ENCODE data around the gene MRPL17.
"Not testable (repeated sequence)": the region's sequence is repeated elsewhere in the genome, so short reads cannot be mapped to it uniquely, and the experiment has no call there.

MRPL17 gene

GRCh38 chr11:6694229-6694535 is 11.0 kb upstream of the MRPL17 start:
- Histone ChIP-seq H3K9ac (ENCODE audit: insufficient read length, low read depth) (no peak overlapping the region), H3K4me3 (ENCODE audit: insufficient read length, low read depth) (no peak overlapping the region), H3K27me3 (ENCODE audit: insufficient read depth, insufficient read length) (no peaks in the 10 kb centered on the region), H3K36me3 (ENCODE audit: insufficient read depth, insufficient read length, low read length) (no peaks in the 10 kb centered on the region), H3K4me1 (ENCODE audit: insufficient read depth, insufficient read length) (no peaks in the 10 kb centered on the region), H3K9me3 (ENCODE audit: insufficient read depth, low read length) (peaks cover 6% of the 10 kb centered on the region; the same call in 1 of the 2 replicates)
- no peak for DNase-seq (ENCODE audit: low read depth, low spot score)
- TF ChIP-seq ZNF274 (IDR thresholded peaks at IDR 0.05; ENCODE audit: low read depth, low read length): no peak
- TF ChIP-seq SUZ12 (IDR thresholded peaks at IDR 0.05; ENCODE audit: extremely low read depth, insufficient read depth, insufficient read length): no peak
- TF ChIP-seq YY1 (IDR thresholded peaks at IDR 0.05; ENCODE audit: insufficient read depth, insufficient read length): no peak

- Histone ChIP-seq H3K9ac (ENCODE audit: insufficient read length, low read depth) (no peak overlapping the region), H3K9me3 (ENCODE audit: insufficient read depth, low read length) (peaks cover 9% of the 10 kb centered on the region; the same call in 1 of the 2 replicates), H3K27me3 (ENCODE audit: insufficient read depth, insufficient read length) (no peaks in the 10 kb centered on the region), H3K4me1 (ENCODE audit: insufficient read depth, insufficient read length) (no peaks in the 10 kb centered on the region), H3K36me3 (ENCODE audit: insufficient read depth, insufficient read length, low read length) (no peaks in the 10 kb centered on the region), H3K4me3 (ENCODE audit: insufficient read length, low read depth) (no peak overlapping the region)
- TF ChIP-seq SUZ12 (IDR thresholded peaks at IDR 0.05; ENCODE audit: extremely low read depth, insufficient read depth, insufficient read length) (no peak), ZNF274 (IDR thresholded peaks at IDR 0.05; ENCODE audit: low read depth, low read length) (no peak), YY1 (IDR thresholded peaks at IDR 0.05; ENCODE audit: insufficient read depth, insufficient read length) (no peak)
- no peak for DNase-seq (ENCODE audit: low read depth, low spot score)
Observed at GRCh38 chr11:6693342-6694228, 10.4 kb upstream of the MRPL17 start.

- H3K9me3 ChIP-seq (ENCODE audit: insufficient read depth, low read length): peaks cover 14% of the 10 kb centered on the region; the same call in 1 of the 2 replicates
- no peak for DNase-seq (ENCODE audit: low read depth, low spot score)
- TF ChIP-seq ZNF274 (IDR thresholded peaks at IDR 0.05; ENCODE audit: low read depth, low read length): no peak
- no peak for TF ChIP-seq SUZ12 (IDR thresholded peaks at IDR 0.05; ENCODE audit: extremely low read depth, insufficient read depth, insufficient read length)
- no peak for TF ChIP-seq YY1 (IDR thresholded peaks at IDR 0.05; ENCODE audit: insufficient read depth, insufficient read length)
- H3K4me3 ChIP-seq (ENCODE audit: insufficient read length, low read depth): no peak overlapping the region
- H3K9ac ChIP-seq (ENCODE audit: insufficient read length, low read depth): no peak overlapping the region
- no peaks in the 10 kb centered on the region for H3K27me3 ChIP-seq (ENCODE audit: insufficient read depth, insufficient read length)
- no peaks in the 10 kb centered on the region for H3K4me1 ChIP-seq (ENCODE audit: insufficient read depth, insufficient read length)
- H3K36me3 ChIP-seq (ENCODE audit: insufficient read depth, insufficient read length, low read length): no peaks in the 10 kb centered on the region
Observed at GRCh38 chr11:6692128-6692527, 9.0 kb upstream of the MRPL17 start.

- peaks cover 21% of the 10 kb centered on the region; the same call in 1 of the 2 replicates for H3K9me3 ChIP-seq (ENCODE audit: insufficient read depth, low read length)
- not testable (repeated sequence) for H3K4me3 ChIP-seq (ENCODE audit: insufficient read length, low read depth); H3K27me3 ChIP-seq (ENCODE audit: insufficient read depth, insufficient read length); H3K36me3 ChIP-seq (ENCODE audit: insufficient read depth, insufficient read length, low read length); H3K4me1 ChIP-seq (ENCODE audit: insufficient read depth, insufficient read length); H3K9ac ChIP-seq (ENCODE audit: insufficient read length, low read depth); DNase-seq (ENCODE audit: low read depth, low spot score)
Observed at GRCh38 chr11:6690431-6691132, 7.4 kb upstream of the MRPL17 start.

GRCh38 chr11:6687876-6688275 is 4.7 kb upstream of the MRPL17 start:
- Histone ChIP-seq H3K4me3 (ENCODE audit: insufficient read length, low read depth) (no peak overlapping the region), H3K36me3 (ENCODE audit: insufficient read depth, insufficient read length, low read length) (no peaks in the 10 kb centered on the region), H3K9ac (ENCODE audit: insufficient read length, low read depth) (no peak overlapping the region), H3K9me3 (ENCODE audit: insufficient read depth, low read length) (peaks cover 21% of the 10 kb centered on the region; the same call in 1 of the 2 replicates), H3K4me1 (ENCODE audit: insufficient read depth, insufficient read length) (no peaks in the 10 kb centered on the region), H3K27me3 (ENCODE audit: insufficient read depth, insufficient read length) (no peaks in the 10 kb centered on the region)
- no peak for DNase-seq (ENCODE audit: low read depth, low spot score)
- TF ChIP-seq SUZ12 (IDR thresholded peaks at IDR 0.05; ENCODE audit: extremely low read depth, insufficient read depth, insufficient read length) (no peak), YY1 (IDR thresholded peaks at IDR 0.05; ENCODE audit: insufficient read depth, insufficient read length) (no peak), ZNF274 (IDR thresholded peaks at IDR 0.05; ENCODE audit: low read depth, low read length) (no peak)

- H3K27me3 ChIP-seq (ENCODE audit: insufficient read depth, insufficient read length): no peaks in the 10 kb centered on the region
- TF ChIP-seq SUZ12 (IDR thresholded peaks at IDR 0.05; ENCODE audit: extremely low read depth, insufficient read depth, insufficient read length): no peak
- TF ChIP-seq ZNF274 (IDR thresholded peaks at IDR 0.05; ENCODE audit: low read depth, low read length): no peak
- TF ChIP-seq YY1 (IDR thresholded peaks at IDR 0.05; ENCODE audit: insufficient read depth, insufficient read length): no peak
- H3K9me3 ChIP-seq (ENCODE audit: insufficient read depth, low read length): peaks cover 21% of the 10 kb centered on the region; the same call in 1 of the 2 replicates
- no peak overlapping the region for H3K4me3 ChIP-seq (ENCODE audit: insufficient read length, low read depth)
- DNase-seq (ENCODE audit: low read depth, low spot score): no peak
- H3K9ac ChIP-seq (ENCODE audit: insufficient read length, low read depth): no peak overlapping the region
- H3K4me1 ChIP-seq (ENCODE audit: insufficient read depth, insufficient read length): no peaks in the 10 kb centered on the region
- peaks cover 16% of the 10 kb centered on the region for H3K36me3 ChIP-seq (ENCODE audit: insufficient read depth, insufficient read length, low read length)
Observed at GRCh38 chr11:6686006-6686405, 2.9 kb upstream of the MRPL17 start.

GRCh38 chr11:6684068-6684467 is 928 bp upstream of the MRPL17 start:
- H3K9me3 ChIP-seq (ENCODE audit: insufficient read depth, low read length): peaks cover 13% of the 10 kb centered on the region; the same call in 1 of the 2 replicates
- not testable (repeated sequence) for H3K4me1 ChIP-seq (ENCODE audit: insufficient read depth, insufficient read length); H3K4me3 ChIP-seq (ENCODE audit: insufficient read length, low read depth); DNase-seq (ENCODE audit: low read depth, low spot score); H3K27me3 ChIP-seq (ENCODE audit: insufficient read depth, insufficient read length)
- H3K9ac ChIP-seq (ENCODE audit: insufficient read length, low read depth): peak overlapping the region; percentile 69
- peaks cover 26% of the 10 kb centered on the region for H3K36me3 ChIP-seq (ENCODE audit: insufficient read depth, insufficient read length, low read length)

Data from NT2/D1 (cell line).